Gastrocnemius medialis (tissue), 4 donors: ENCODE results near the gene AP5Z1. TPM values are rescaled to one million over a fixed set of nuclear protein-coding genes. Genes with fewer than 3 reads are reported as not detected.

ENCODE experiments used
- ATAC-seq, 2 donors: fragments of 150-250 bp; one replicate each; pipeline ENCODE4 v1.9.1; 2016
- DNase-seq, 2 donors: peaks; one replicate each; pipeline ENCODE4 v3.0.0-alpha.2; 2019
- H3K27ac ChIP-seq, 4 donors: fragments of 200-600 bp; sonication (generic); 1 replicate in 1 of 4; 2 replicates in 3 of 4; pipeline ENCODE4 v1.5.1; 2016 to 2018; ENCODE audit warnings: mild to moderate bottlenecking in 2 of 4, moderate library complexity in 1 of 4
- H3K27me3 ChIP-seq, 3 donors: fragments of 200-600 bp; sonication (generic) in 2 of 3; 1 replicate in 1 of 3; 2 replicates in 2 of 3; pipeline versions ENCODE4 v1.5.1 to v1.6.0; 2016 to 2019; ENCODE audit warnings: mild to moderate bottlenecking in 1 of 3, moderate library complexity in 1 of 3
- H3K36me3 ChIP-seq, 2 donors: fragments of 200-600 bp; sonication (generic) in 1 of 2; one replicate each; pipeline ENCODE4 v1.5.1; 2017 to 2018
- H3K4me1 ChIP-seq, 2 donors: fragments of 200-600 bp; sonication (generic) in 1 of 2; one replicate each; pipeline ENCODE4 v1.5.1; 2016 to 2017; ENCODE audit warnings: mild to moderate bottlenecking in 2 of 2
- H3K4me3 ChIP-seq, 4 donors: fragments of 200-600 bp; sonication (generic) in 3 of 4; 1 replicate in 1 of 4; 2 replicates in 3 of 4; pipeline ENCODE4 v1.5.1; 2016 to 2019; ENCODE audit warnings: mild to moderate bottlenecking in 2 of 4
- H3K9me3 ChIP-seq, 3 donors: fragments of 200-600 bp; sonication (generic) in 2 of 3; 1 replicate in 1 of 3; 2 replicates in 2 of 3; pipeline ENCODE4 v1.5.1; 2016 to 2019
- POLR2A ChIP-seq, 2 donors: fragments of 450-650 bp; IDR thresholded peaks; one replicate each; pipeline ENCODE4 v1.6.1; 2017; ENCODE audit warnings: antibody characterized with exemption in 2 of 2, mild to moderate bottlenecking in 2 of 2, moderate library complexity in 2 of 2
- in situ Hi-C, 4 donors: fragments of 200-750 bp; cut with MboI; loops; one replicate each; pipeline versions ENCODE4 v1.15.0 to v1.8.0; 2017; ENCODE audit warnings: low sequenced_read_pairs in 4 of 4
- intact Hi-C: fragments of 100-400 bp; cut with DNase I; formaldehyde crosslinking; loops from one replicate; pipeline ENCODE4 v1.15.1; 2023; ENCODE audit warnings: low total_unique reads
- total RNA-seq, 4 donors: library from RNA; depleted of rRNA; stranded (reverse); fragments of >200 nt; gene quantifications; one replicate each; pipeline versions ENCODE4 v1.1.0 to v1.2.3, GENCODE V29; 2016
- TF ChIP-seq, protein P1 (sequence below), 5 experiments: fragments of 450-650 bp in 3 of 5; fragments of 200-600 bp in 2 of 5; sonication (generic) in 2 of 5; IDR thresholded peaks in 4 of 5; conservative IDR thresholded peaks in 1 of 5; 1 replicate in 4 of 5; 2 replicates in 1 of 5; pipeline ENCODE4 v1.5.1; 2016 to 2019; ENCODE audit warnings: antibody characterized with exemption in 5 of 5, mild to moderate bottlenecking in 3 of 5, moderate library complexity in 3 of 5

The AP5Z1 gene
- total RNA-seq, 4 donors from 2014 or later, result 10.2 to 18.1 (median 14.6) TPM

- TF ChIP-seq POLR2A (IDR thresholded peaks at IDR 0.05), result no peak
- TF ChIP-seq, protein P1, sequence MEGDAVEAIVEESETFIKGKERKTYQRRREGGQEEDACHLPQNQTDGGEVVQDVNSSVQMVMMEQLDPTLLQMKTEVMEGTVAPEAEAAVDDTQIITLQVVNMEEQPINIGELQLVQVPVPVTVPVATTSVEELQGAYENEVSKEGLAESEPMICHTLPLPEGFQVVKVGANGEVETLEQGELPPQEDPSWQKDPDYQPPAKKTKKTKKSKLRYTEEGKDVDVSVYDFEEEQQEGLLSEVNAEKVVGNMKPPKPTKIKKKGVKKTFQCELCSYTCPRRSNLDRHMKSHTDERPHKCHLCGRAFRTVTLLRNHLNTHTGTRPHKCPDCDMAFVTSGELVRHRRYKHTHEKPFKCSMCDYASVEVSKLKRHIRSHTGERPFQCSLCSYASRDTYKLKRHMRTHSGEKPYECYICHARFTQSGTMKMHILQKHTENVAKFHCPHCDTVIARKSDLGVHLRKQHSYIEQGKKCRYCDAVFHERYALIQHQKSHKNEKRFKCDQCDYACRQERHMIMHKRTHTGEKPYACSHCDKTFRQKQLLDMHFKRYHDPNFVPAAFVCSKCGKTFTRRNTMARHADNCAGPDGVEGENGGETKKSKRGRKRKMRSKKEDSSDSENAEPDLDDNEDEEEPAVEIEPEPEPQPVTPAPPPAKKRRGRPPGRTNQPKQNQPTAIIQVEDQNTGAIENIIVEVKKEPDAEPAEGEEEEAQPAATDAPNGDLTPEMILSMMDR (IDR thresholded peaks at IDR 0.05 in 4 of 5, conservative IDR thresholded peaks at IDR 0.05 in 1 of 5), result no peak
- Histone ChIP-seq H3K4me3 (no peak overlapping the region), H3K9me3 (no peaks in the 10 kb centered on the region), H3K36me3 (no peaks in the 10 kb centered on the region), H3K27me3 (no peaks in the 10 kb centered on the region), H3K27ac (no peak overlapping the region), H3K4me1 (no peaks in the 10 kb centered on the region)
- ATAC-seq, result no peak
- intact Hi-C loops, result no loop called here
- in situ Hi-C loops, result no loop called here
- DNase-seq, result no peak
Observed at GRCh38 chr7:4816419-4817080, 41.1 kb downstream of the AP5Z1 start.

- no peak for DNase-seq
- no peaks in the 10 kb centered on the region for H3K4me1 ChIP-seq
- H3K27ac ChIP-seq, result no peak overlapping the region
- TF ChIP-seq, protein P1 (IDR thresholded peaks at IDR 0.05 in 4 of 5, conservative IDR thresholded peaks at IDR 0.05 in 1 of 5), result no peak
- no peak for TF ChIP-seq POLR2A (IDR thresholded peaks at IDR 0.05)
- no peak overlapping the region for H3K4me3 ChIP-seq
- no peak for ATAC-seq
- intact Hi-C loops (no loop called here), in situ Hi-C loops (no loop called here)
- H3K9me3 ChIP-seq, result no peaks in the 10 kb centered on the region
- H3K36me3 ChIP-seq, result no peaks in the 10 kb centered on the region
- H3K27me3 ChIP-seq, result no peaks in the 10 kb centered on the region
Observed at GRCh38 chr7:4817178-4817901, 41.9 kb downstream of the AP5Z1 start.

DNA sequence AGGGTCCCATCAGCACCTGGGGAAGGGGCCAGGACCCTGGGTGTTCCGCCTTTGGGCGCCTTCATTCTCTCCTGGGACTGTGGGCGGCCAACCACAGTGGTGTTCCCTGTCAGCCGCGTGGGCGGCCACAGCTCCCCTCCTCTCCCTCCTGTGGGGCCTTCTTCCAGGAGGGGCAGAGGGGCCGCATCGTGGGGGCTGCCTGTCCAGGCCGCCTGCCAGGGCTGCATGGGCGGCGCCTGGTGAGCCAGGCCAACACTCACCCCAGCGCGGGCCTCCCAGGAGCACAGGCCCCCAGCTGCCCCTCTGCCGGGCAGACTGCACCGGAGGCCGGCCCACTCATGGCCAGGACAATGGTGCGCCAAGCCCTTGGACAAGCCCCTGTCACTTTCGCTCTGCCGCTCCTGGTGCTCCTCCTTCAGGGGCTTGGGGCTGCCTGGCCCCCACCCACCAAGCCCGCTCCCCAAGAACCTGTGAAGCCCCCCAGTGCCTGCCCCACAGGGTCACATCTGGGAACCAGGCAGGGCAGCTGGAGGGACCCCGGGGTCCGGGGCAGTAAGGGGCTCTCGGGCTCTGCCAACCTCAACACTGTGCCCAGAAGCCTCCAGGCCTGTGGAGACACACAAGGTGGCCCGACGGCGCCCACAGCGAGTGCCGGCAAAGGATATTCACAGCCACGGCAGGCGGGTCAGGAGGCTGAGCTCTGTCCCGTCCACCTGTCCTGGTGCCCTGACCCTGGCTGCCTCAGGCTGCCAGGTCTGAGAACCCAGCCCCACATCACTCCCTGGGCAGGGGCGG, 42.8 kb downstream of the AP5Z1 start:
- H3K4me1 ChIP-seq, result no peaks in the 10 kb centered on the region
- in situ Hi-C loops (no loop called here), intact Hi-C loops (no loop called here)
- H3K36me3 ChIP-seq, result no peaks in the 10 kb centered on the region
- H3K27me3 ChIP-seq, result no peaks in the 10 kb centered on the region
- ATAC-seq, result no peak
- no peak for DNase-seq
- no peak for TF ChIP-seq POLR2A (IDR thresholded peaks at IDR 0.05)
- TF ChIP-seq, protein P1 (IDR thresholded peaks at IDR 0.05 in 4 of 5, conservative IDR thresholded peaks at IDR 0.05 in 1 of 5), result no peak
- peak overlapping the region in 2 of 4 donors; percentile 10 to 64 for H3K27ac ChIP-seq
- H3K9me3 ChIP-seq, result no peaks in the 10 kb centered on the region
- no peak overlapping the region for H3K4me3 ChIP-seq

GRCh38 chr7:4819560-4820404, 44.4 kb downstream of the AP5Z1 start:
- H3K27ac ChIP-seq, result peak overlapping the region; percentile 49 to 64 (median 55)
- ATAC-seq (peak in 1 of 2 donors; percentile 27), DNase-seq (no peak)
- H3K36me3 ChIP-seq, result no peaks in the 10 kb centered on the region
- in situ Hi-C loops (no loop called here), intact Hi-C loops (no loop called here)
- no peak overlapping the region for H3K4me3 ChIP-seq
- TF ChIP-seq, protein P1 (IDR thresholded peaks at IDR 0.05 in 4 of 5, conservative IDR thresholded peaks at IDR 0.05 in 1 of 5), result no peak
- no peak for TF ChIP-seq POLR2A (IDR thresholded peaks at IDR 0.05)
- H3K27me3 ChIP-seq, result no peaks in the 10 kb centered on the region
- H3K9me3 ChIP-seq, result no peaks in the 10 kb centered on the region
- no peaks in the 10 kb centered on the region for H3K4me1 ChIP-seq
